HT1080 (cell line): ENCODE results near the gene KIF4A. TPM values are rescaled to one million over a fixed set of nuclear protein-coding genes. Genes with fewer than 3 reads are reported as not detected.

Source experiments
- DNase-seq: peaks from one replicate; pipeline ENCODE4 v3.0.0-alpha.2; 2015; ENCODE audit warnings: low read depth
- total RNA-seq: library from RNA; depleted of rRNA; stranded (reverse); fragments of >200 nt; shearing (Covaris generic); gene quantifications from 2 replicates; pipeline ENCODE4 v1.2.3, GENCODE V29; 2014

KIF4A gene
- total RNA-seq, 1 experiment from 2014 or later: 30.6 TPM

GRCh38 chrX:70437011-70437410 is 147.1 kb downstream of the KIF4A start:
- no peak for DNase-seq

GRCh38 chrX:70437921-70438665 is 148.2 kb downstream of the KIF4A start:
- DNase-seq: peak; percentile 55

GRCh38 chrX:70439016-70439415 is 149.1 kb downstream of the KIF4A start:
- DNase-seq: peak; percentile 66

GRCh38 chrX:70442224-70442623 is 152.3 kb downstream of the KIF4A start:
- no peak for DNase-seq

- DNase-seq: peak; percentile 23
Measured at GRCh38 chrX:70444326-70444945, 154.5 kb downstream of the KIF4A start, which contains the start of gene DLG3. Gene DLG3, plus strand, starts transcription at chrX:70444835. Its CDS starts 367 bp downstream, at chrX:70445202.

GRCh38 chrX:70444946-70445656 is 155.2 kb downstream of the KIF4A start:
- no peak for DNase-seq

- no peak for DNase-seq
Measured at GRCh38 chrX:70445951-70446350, 156.0 kb downstream of the KIF4A start.

- no peak for DNase-seq
Measured at GRCh38 chrX:70446380-70447350, 156.8 kb downstream of the KIF4A start.

GRCh38 chrX:70449457-70449966 is 159.6 kb downstream of the KIF4A start:
- DNase-seq: no peak

GRCh38 chrX:70452143-70452733 is 162.3 kb downstream of the KIF4A start:
- DNase-seq: peak; percentile 48

- DNase-seq: no peak
Measured at GRCh38 chrX:70453024-70453618, 163.2 kb downstream of the KIF4A start.

- peak; percentile 19 for DNase-seq
Measured at GRCh38 chrX:70454441-70455365, 164.8 kb downstream of the KIF4A start.

GRCh38 chrX:70455366-70456202 is 165.7 kb downstream of the KIF4A start:
- DNase-seq: no peak

GRCh38 chrX:70456256-70456655 is 166.4 kb downstream of the KIF4A start:
- no peak for DNase-seq

- DNase-seq: no peak
Measured at GRCh38 chrX:70461026-70461425, 171.1 kb downstream of the KIF4A start.

- DNase-seq: no peak
Measured at GRCh38 chrX:70464051-70464450, 174.1 kb downstream of the KIF4A start.

GRCh38 chrX:70466968-70467367 is 177.1 kb downstream of the KIF4A start:
- DNase-seq: no peak

- no peak for DNase-seq
Measured at GRCh38 chrX:70468709-70469108, 178.8 kb downstream of the KIF4A start.
